ENCODE results near the gene PRKN. TPM values are rescaled to one million over a fixed set of nuclear protein-coding genes. Genes with fewer than 3 reads are reported as not detected.
A peak's percentile ranks its signal among the peaks of the same experiment; 100 is the strongest.

PRKN gene
- total and polyA plus RNA-seq, 2 donors (not counting 1 experiment from before 2014, with no cell fraction given): 0.43 to 4.6 TPM

- H3K4me1 ChIP-seq (ENCODE audit: control insufficient read depth, extremely low read depth, insufficient read depth, low read length): no peaks in the 10 kb centered on the region
- H3K9ac ChIP-seq (ENCODE audit: insufficient read depth, low read length): no peak overlapping the region
- no peak overlapping the region for H2AFZ ChIP-seq (ENCODE audit: low read length)
- H3K4me3 ChIP-seq (replicated peaks in 1 of 4; ENCODE audit: control extremely low read depth in 1 of 4, insufficient read depth in 1 of 4, low read depth in 3 of 4, low read length in 4 of 4): no peak overlapping the region
- TF ChIP-seq, protein P1, sequence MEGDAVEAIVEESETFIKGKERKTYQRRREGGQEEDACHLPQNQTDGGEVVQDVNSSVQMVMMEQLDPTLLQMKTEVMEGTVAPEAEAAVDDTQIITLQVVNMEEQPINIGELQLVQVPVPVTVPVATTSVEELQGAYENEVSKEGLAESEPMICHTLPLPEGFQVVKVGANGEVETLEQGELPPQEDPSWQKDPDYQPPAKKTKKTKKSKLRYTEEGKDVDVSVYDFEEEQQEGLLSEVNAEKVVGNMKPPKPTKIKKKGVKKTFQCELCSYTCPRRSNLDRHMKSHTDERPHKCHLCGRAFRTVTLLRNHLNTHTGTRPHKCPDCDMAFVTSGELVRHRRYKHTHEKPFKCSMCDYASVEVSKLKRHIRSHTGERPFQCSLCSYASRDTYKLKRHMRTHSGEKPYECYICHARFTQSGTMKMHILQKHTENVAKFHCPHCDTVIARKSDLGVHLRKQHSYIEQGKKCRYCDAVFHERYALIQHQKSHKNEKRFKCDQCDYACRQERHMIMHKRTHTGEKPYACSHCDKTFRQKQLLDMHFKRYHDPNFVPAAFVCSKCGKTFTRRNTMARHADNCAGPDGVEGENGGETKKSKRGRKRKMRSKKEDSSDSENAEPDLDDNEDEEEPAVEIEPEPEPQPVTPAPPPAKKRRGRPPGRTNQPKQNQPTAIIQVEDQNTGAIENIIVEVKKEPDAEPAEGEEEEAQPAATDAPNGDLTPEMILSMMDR (conservative IDR thresholded peaks at IDR 0.05 in 1 of 2, IDR thresholded peaks at IDR 0.05 in 1 of 2; ENCODE audit: low read depth in 1 of 2, low read length in 2 of 2): no peak
- TF ChIP-seq EZH2 (IDR thresholded peaks at IDR 0.05; ENCODE audit: low read length, missing control alignments): no peak
- no peaks in the 10 kb centered on the region for H3K36me3 ChIP-seq (ENCODE audit: control insufficient read depth, insufficient read depth, low read length)
- no peaks in the 10 kb centered on the region for H3K9me3 ChIP-seq (ENCODE audit: control insufficient read depth, insufficient read depth, low read depth, low read length)
- H3K79me2 ChIP-seq (ENCODE audit: control insufficient read depth, insufficient read depth, low read length): no peaks in the 10 kb centered on the region
- H4K20me1 ChIP-seq (ENCODE audit: control insufficient read depth, extremely low read depth, insufficient read depth, low read length): no peaks in the 10 kb centered on the region
- no peak overlapping the region for H3K27ac ChIP-seq (ENCODE audit: insufficient read depth, low read length)
- no peak overlapping the region for H3K4me2 ChIP-seq (ENCODE audit: extremely low read depth, insufficient read depth, low read length)
- peak in 1 of 2 donors; percentile 10 for DNase-seq (ENCODE audit: low read depth in 2 of 2)
- H3K27me3 ChIP-seq (ENCODE audit: control insufficient read depth, insufficient read depth, low read length): no peaks in the 10 kb centered on the region
These were observed 1179.9 kb downstream of the PRKN start for GRCh38 chr6:161547617-161548016.

DNA sequence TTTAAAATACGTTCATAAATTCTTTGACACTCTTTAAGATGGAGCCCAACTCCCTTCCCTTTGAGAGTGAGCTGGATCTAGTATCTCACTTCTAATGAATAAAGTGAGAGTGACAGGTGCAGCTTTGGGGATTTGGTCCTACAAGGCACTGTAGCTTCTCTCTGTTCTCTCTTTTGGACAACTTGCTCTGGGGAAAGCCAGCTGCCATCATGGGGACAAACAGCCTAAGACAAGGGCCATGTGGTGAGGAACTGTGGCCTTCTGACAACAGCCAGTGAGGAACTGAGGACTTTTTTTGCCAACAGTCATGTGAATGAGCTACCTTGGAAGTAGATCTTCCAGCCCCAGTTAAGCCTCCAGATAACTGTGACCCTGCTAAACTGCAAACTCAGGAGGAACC is 1180.9 kb downstream of the PRKN start:
- Histone ChIP-seq H3K27ac (ENCODE audit: insufficient read depth, low read length) (no peak overlapping the region), H3K9me3 (ENCODE audit: control insufficient read depth, insufficient read depth, low read depth, low read length) (no peaks in the 10 kb centered on the region)
- DNase-seq (ENCODE audit: low read depth in 2 of 2): no peak

GRCh38 chr6:161545741-161546140 is 1181.8 kb downstream of the PRKN start:
- H3K4me1 ChIP-seq (ENCODE audit: control insufficient read depth, extremely low read depth, insufficient read depth, low read length): no peaks in the 10 kb centered on the region

More for the DNA sequence above, 1180.9 kb downstream of the PRKN start:
- Histone ChIP-seq H3K4me1 (ENCODE audit: control insufficient read depth, extremely low read depth, insufficient read depth, low read length) (no peaks in the 10 kb centered on the region), H2AFZ (ENCODE audit: low read length) (no peak overlapping the region), H3K4me2 (ENCODE audit: extremely low read depth, insufficient read depth, low read length) (no peak overlapping the region), H3K9ac (ENCODE audit: insufficient read depth, low read length) (no peak overlapping the region), H3K79me2 (ENCODE audit: control insufficient read depth, insufficient read depth, low read length) (no peaks in the 10 kb centered on the region), H3K36me3 (ENCODE audit: control insufficient read depth, insufficient read depth, low read length) (no peaks in the 10 kb centered on the region), H4K20me1 (ENCODE audit: control insufficient read depth, extremely low read depth, insufficient read depth, low read length) (no peaks in the 10 kb centered on the region), H3K4me3 (replicated peaks in 1 of 4; ENCODE audit: control extremely low read depth in 1 of 4, insufficient read depth in 1 of 4, low read depth in 3 of 4, low read length in 4 of 4) (no peak overlapping the region), H3K27me3 (ENCODE audit: control insufficient read depth, insufficient read depth, low read length) (no peaks in the 10 kb centered on the region)
- TF ChIP-seq, protein P1 (conservative IDR thresholded peaks at IDR 0.05 in 1 of 2, IDR thresholded peaks at IDR 0.05 in 1 of 2; ENCODE audit: low read depth in 1 of 2, low read length in 2 of 2): no peak
- no peak for TF ChIP-seq EZH2 (IDR thresholded peaks at IDR 0.05; ENCODE audit: low read length, missing control alignments)

More at GRCh38 chr6:161545741-161546140, 1181.8 kb downstream of the PRKN start:
- DNase-seq (ENCODE audit: low read depth in 2 of 2): peak in 1 of 2 donors; percentile 29
- no peaks in the 10 kb centered on the region for H4K20me1 ChIP-seq (ENCODE audit: control insufficient read depth, extremely low read depth, insufficient read depth, low read length)
- H3K9me3 ChIP-seq (ENCODE audit: control insufficient read depth, insufficient read depth, low read depth, low read length): no peaks in the 10 kb centered on the region
- TF ChIP-seq, protein P1 (conservative IDR thresholded peaks at IDR 0.05 in 1 of 2, IDR thresholded peaks at IDR 0.05 in 1 of 2; ENCODE audit: low read depth in 1 of 2, low read length in 2 of 2): no peak
- no peak for TF ChIP-seq EZH2 (IDR thresholded peaks at IDR 0.05; ENCODE audit: low read length, missing control alignments)
- no peak overlapping the region for H2AFZ ChIP-seq (ENCODE audit: low read length)
- no peaks in the 10 kb centered on the region for H3K36me3 ChIP-seq (ENCODE audit: control insufficient read depth, insufficient read depth, low read length)
- H3K4me2 ChIP-seq (ENCODE audit: extremely low read depth, insufficient read depth, low read length): no peak overlapping the region
- no peak overlapping the region for H3K4me3 ChIP-seq (replicated peaks in 1 of 4; ENCODE audit: control extremely low read depth in 1 of 4, insufficient read depth in 1 of 4, low read depth in 3 of 4, low read length in 4 of 4)
- H3K27me3 ChIP-seq (ENCODE audit: control insufficient read depth, insufficient read depth, low read length): no peaks in the 10 kb centered on the region
- H3K27ac ChIP-seq (ENCODE audit: insufficient read depth, low read length): no peak overlapping the region
- no peak overlapping the region for H3K9ac ChIP-seq (ENCODE audit: insufficient read depth, low read length)
- H3K79me2 ChIP-seq (ENCODE audit: control insufficient read depth, insufficient read depth, low read length): no peaks in the 10 kb centered on the region

All from fibroblast of lung (primary cell).